ENCODE measurements around the gene ARL6IP4.

The ARL6IP4 gene

GRCh38 chr12:122980183-122981035, at the start of gene ARL6IP4:
Gene ARL6IP4 (plus strand): TSS chr12:122980681. CDS start chr12:122981140, 459 bp downstream.
- peak; percentile 75 for DNase-seq (ENCODE audit: low read depth)

GRCh38 chr12:122932207-122932606, 48.3 kb upstream of the ARL6IP4 start:
- no peak for DNase-seq (ENCODE audit: low read depth)

GRCh38 chr12:122934722-122935121, 45.8 kb upstream of the ARL6IP4 start:
- no peak for DNase-seq (ENCODE audit: low read depth)

DNA sequence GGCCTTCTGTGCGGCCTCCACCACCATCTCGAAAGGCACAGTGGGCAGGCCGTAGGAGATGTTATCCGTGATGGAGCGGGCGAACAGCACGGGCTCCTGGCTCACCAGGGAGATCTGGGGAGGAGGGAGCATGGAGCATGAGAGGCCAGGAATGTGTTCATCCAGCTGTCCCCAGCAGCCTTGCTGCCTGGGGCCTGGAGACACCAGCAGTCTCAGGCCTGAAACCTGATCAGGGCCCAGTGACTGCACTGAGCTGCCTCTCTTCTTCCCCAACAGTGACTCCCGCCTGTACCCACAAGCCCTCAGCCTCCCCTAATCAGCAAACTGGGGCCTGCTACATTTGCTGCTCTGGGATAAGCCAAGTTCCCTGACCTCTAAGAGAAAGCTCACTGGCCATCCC, 45.2 kb upstream of the ARL6IP4 start:
- no peak for DNase-seq (ENCODE audit: low read depth)

GRCh38 chr12:122937622-122938091, 42.8 kb upstream of the ARL6IP4 start:
- no peak for DNase-seq (ENCODE audit: low read depth)

- DNase-seq (ENCODE audit: low read depth) = no peak
Observed at GRCh38 chr12:122939125-122939524, 41.4 kb upstream of the ARL6IP4 start.

DNA sequence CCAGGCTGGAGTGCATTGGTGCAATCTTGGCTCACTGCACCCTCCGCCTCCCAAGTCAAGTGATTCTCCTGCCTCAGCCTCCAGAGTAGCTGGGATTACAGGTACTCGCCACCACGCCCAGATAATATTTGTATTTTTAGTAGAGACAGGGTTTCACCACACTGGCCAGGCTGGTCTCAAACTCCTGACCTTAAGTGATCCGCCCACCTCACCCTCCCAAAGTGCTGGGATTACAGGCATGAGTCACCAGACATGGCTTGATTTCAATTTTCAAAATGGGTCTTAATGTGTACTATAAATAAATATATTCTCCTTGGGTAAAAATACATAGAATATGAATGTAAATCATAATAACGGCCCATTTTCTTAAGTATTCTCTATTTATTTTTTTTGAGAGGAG, 39.1 kb upstream of the ARL6IP4 start:
- DNase-seq (ENCODE audit: low read depth) = peak; percentile 61

GRCh38 chr12:122942637-122943036, 37.8 kb upstream of the ARL6IP4 start:
- no peak for DNase-seq (ENCODE audit: low read depth)

- DNase-seq (ENCODE audit: low read depth) = no peak
Observed at GRCh38 chr12:122943196-122943595, 37.3 kb upstream of the ARL6IP4 start.

DNA sequence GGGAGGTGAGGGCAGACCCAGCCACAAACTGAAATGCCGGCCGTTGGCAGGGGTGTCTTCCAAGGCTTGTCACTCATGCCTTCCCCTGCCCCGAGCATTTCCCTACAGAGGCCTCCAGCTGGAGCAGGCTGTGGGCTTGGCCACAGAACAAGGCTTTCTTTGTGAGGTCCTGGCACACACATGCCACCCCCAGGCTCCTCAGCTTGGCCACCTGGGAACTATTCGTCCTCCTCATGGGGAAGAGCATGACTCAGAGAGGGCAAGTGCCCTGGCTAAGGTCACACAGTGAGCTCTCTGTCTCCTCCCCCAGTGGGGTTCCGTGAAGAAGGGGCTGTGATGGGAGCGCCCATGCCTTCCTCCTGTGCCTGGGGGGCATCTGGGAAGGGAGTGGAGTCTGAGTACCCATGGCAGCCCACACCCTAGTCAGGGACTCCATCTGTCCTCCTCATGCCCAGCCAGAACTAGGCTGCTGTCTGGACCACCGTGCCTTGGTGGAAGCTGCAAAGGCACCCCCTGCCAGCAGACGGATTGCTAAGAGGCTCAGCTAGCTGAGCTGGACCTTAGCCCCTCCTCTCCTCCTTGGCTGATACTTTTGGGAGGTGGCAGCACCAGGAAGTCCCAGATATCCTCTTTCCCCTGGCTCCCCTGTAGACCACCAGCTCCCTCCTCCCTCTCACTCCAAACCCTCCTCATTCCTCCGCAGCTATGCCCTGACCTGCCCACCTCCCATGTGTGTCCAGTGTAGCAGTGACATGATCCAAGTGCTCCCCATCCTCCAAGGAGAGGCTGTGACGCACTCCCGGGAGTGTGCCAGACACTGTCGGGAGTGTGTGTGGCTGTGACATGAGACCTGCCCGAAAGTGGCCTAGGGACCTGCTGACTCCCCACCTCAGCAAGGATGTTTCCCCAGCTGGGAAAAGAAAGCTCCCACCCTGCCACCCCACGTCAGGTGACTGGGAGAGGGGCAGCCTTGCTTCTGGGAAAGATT, 35.6 kb upstream of the ARL6IP4 start:
- DNase-seq (ENCODE audit: low read depth) = no peak

GRCh38 chr12:122946690-122947341, 33.7 kb upstream of the ARL6IP4 start:
- peak; percentile 99 for DNase-seq (ENCODE audit: low read depth)

- no peak for DNase-seq (ENCODE audit: low read depth)
Observed at GRCh38 chr12:122947352-122947792, 33.1 kb upstream of the ARL6IP4 start.

- DNase-seq (ENCODE audit: low read depth) = no peak
Observed at GRCh38 chr12:122948605-122949004, 31.9 kb upstream of the ARL6IP4 start.

DNA sequence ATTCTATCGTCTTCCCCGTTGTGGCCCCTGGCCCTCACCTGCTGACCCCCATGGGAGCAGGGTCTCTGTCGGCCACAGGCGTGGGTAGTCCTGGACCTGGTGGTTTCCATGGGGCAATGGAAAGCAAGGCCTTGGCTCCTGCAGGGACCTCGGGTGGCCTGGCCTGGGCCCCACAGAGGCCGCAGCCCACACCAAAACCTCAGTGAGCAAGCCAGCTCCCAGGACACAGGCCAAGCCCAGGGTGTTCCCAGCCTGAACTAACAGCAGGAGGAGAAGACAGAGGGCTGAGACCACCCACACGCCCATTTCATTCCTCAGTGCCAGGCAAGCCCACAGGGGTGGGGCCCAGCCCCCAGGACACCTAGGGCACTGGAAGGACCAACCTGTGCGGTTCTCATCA, 31.1 kb upstream of the ARL6IP4 start:
- DNase-seq (ENCODE audit: low read depth) = no peak

- DNase-seq (ENCODE audit: low read depth) = no peak
Observed at GRCh38 chr12:122949816-122950675, 30.4 kb upstream of the ARL6IP4 start.

- DNase-seq (ENCODE audit: low read depth) = peak; percentile 64
Observed at GRCh38 chr12:122951406-122951805, 29.1 kb upstream of the ARL6IP4 start.

DNA sequence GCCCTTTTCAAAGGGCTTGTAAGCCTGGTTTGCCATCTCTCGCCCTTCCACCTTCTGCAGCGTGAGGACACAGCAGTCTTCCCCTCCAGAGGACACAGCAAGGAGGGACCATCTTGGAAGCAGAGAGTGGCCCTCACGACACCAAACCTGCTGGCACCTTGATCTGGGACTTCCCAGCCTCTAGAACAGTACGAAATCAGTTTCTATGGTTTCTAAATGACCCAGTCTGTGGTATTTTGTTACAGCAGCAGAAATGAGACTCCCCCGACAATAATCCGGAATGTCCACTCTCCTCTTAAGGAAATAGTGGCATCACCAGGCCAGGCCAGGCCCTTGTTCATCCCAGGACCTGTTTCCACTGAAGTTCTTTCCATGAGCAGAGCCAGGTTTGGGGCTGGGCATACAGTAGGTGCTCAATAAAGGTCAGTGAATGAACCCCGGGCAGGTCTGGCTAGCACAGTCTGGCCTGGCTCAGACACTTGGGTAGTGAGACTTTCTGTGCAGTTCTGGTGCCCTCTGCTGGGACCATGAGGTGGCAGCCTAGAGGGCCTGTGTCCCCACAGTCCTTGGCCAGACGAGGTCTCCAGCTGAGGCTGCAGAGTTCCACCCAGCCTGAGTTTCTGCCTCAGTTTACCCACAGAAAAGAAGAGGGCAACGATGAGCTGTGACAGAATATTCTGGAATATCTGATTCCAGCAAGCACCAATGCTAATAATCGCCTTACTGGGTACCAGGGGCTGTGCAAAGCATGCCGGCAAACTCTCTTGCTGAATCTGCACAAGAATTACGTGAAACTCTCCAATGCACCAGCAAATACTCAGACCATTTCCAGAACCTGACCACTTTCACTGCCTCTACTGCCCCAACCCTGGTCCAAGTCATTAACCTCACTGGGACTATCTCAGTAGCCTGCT, 28.2 kb upstream of the ARL6IP4 start:
- peak; percentile 63 for DNase-seq (ENCODE audit: low read depth)

DNA sequence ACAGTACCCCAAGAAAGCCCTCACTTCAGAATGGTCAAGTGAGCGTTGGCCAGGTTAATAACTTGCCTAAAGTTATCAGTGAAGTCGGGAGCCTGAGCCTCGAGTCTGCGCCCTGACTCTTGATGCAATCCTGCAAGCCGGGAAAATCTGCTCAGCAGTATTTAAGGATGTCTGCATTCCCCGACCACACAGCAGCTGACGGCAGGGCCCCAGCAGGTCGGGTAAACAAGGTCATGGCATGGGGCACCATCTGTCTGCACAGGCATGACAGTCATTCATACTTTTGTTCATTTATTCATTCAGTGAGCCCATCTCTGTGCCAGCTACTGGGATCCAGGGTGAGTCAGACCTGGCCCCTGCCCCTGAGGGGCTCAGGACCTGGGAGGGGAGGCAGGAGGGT, 25.3 kb upstream of the ARL6IP4 start:
- no peak for DNase-seq (ENCODE audit: low read depth)

DNA sequence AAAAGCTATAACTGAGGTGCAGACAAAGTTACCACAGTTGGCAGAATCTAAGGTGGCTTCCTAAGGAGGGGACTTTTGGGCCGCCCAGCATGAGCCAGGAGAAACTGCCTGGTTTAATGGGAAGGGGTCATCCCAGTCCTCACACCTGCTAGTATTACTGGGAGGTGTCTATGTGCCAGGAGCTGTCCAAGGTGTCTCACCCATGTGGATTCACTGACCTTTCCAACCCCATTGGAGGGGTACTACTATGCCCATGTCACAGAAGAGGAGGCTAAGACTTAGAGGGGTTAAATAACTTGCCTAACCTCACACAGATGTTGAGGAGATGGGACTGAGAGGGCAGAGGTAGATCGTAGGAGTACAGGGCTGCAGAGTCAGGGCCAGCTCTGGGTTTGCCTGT, 24.4 kb upstream of the ARL6IP4 start:
- DNase-seq (ENCODE audit: low read depth) = no peak

Measured in iris pigment epithelial cell (primary cell).